LNCAP (cell line): ENCODE measurements around the gene AIFM3.

Source experiments
- TF ChIP-seq, protein P1 (sequence below): fragments of 450-650 bp; IDR thresholded peaks from 2 replicates; pipeline ENCODE4 v1.5.1; 2017; ENCODE audit warnings: mild to moderate bottlenecking

Gene AIFM3

DNA sequence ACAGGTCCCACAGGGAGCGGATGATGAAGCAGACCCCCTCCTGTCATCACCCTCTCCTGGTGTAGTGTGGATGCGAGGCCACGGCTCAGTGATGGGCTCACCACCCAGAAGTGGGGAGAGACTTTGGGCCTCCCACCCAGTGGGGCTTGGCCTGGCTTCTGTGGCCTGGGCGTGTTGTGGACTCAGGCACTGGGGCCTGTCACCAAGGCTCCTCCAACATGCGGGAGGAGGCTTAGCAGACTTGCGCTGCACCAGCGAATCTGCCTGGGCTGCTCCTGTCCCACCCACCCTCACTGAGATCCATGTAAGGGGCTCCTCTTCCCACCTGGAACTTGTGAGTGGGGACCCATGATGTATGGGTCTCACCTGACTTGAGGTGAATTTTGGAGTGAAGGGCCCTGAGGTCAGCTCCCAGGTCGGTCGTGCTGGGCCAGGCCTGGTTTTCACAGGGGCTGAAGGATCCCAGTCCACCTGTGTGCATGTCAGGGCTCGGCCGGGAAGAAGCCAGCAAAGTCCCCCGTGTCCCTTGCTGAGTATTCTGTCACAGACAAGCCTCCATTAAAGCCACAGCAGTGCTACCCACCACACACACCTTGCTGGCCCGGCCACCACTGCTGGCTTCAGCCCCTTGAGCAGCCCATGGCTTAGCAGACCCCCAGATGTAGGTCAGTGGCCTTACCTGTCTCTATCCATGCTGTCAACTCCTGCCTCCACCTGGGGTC is 30.6 kb downstream of the AIFM3 start:
- TF ChIP-seq, protein P1, sequence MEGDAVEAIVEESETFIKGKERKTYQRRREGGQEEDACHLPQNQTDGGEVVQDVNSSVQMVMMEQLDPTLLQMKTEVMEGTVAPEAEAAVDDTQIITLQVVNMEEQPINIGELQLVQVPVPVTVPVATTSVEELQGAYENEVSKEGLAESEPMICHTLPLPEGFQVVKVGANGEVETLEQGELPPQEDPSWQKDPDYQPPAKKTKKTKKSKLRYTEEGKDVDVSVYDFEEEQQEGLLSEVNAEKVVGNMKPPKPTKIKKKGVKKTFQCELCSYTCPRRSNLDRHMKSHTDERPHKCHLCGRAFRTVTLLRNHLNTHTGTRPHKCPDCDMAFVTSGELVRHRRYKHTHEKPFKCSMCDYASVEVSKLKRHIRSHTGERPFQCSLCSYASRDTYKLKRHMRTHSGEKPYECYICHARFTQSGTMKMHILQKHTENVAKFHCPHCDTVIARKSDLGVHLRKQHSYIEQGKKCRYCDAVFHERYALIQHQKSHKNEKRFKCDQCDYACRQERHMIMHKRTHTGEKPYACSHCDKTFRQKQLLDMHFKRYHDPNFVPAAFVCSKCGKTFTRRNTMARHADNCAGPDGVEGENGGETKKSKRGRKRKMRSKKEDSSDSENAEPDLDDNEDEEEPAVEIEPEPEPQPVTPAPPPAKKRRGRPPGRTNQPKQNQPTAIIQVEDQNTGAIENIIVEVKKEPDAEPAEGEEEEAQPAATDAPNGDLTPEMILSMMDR = no peak

- TF ChIP-seq, protein P1 = no peak
Measured at GRCh38 chr22:20998411-20999336, 31.6 kb downstream of the AIFM3 start.

DNA sequence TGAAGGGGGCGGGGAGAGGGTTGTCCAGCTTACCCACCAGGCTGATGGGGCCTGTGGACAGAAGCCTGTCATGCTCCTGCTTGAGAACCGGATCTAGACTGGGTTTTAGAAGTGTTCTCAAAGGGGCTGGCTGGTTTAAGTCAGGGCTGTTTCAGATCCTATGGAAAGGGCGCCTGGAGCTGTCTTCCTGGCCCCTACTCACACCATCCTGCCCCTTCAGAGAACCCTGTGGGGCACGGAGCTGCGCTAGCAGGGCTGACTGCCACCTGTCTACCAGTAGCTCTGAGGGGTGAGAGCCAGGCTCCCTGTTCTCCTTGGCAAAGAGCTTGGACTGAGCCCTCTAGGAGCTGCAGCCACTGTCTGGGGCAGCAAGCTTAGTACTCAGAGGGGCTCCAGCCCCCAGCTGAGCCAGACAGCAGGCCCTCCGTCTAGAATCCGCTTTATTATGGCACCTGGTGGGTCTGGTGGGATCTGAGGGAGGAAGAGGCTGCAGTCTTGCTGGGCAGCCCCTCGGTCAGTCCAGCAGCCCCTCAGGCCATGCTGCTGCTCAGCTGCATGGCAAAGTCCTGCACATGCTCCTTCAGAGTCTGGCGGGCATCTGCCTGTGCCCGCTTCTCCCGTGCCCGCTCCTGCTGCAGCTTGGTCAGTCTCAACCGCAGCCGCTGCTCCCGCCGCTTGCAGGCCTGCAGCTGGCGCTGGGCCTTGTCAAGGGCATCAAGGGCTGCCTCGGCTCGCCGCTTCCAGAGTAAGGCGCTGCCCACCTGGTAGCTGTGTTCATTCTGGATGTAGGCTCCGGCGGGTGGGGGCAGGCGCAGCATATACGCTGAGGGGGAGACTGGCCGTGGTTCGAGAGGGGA is 32.5 kb downstream of the AIFM3 start:
- TF ChIP-seq, protein P1 = no peak

GRCh38 chr22:21000207-21000986 is 33.3 kb downstream of the AIFM3 start:
- TF ChIP-seq, protein P1 = no peak

DNA sequence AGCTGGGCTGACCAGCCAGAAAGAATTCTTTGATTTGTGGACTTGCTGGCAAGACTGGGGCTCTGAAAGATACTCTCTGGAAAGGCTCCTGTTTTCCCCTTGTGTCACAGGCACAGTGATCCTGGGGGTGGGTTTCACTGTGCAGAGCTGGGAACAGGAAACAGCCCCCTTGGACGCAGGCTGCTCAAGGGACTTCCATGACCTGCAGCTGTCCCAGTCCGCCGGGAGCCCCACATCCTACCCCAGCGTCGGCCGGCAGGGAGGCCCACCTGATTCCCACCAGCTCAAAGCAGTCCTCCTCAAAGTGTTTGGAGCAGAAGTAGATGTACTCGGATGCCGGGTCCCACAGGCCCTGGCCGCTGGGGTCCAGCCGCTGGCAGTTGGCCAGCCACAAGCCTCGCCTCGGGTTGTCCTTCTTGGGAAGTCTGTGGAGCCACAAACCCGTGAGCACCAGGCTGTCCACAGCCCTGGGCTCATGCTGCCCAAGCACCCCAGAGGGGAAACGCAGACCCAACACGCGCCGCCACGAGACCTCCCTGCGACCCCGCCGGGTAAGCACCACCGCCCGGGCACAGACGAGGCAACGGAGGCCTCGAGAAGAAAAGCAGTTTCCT is 34.0 kb downstream of the AIFM3 start:
- TF ChIP-seq, protein P1 = no peak

GRCh38 chr22:21001601-21002325 is 34.7 kb downstream of the AIFM3 start, which contains the start of gene THAP7:
Gene THAP7 (minus strand): TSS chr22:21002118. CDS start chr22:21001911, 207 bp downstream.
- TF ChIP-seq, protein P1 = no peak
